ENCODE data around the gene PDE12.
"Not testable (repeated sequence)": the region's sequence is repeated elsewhere in the genome, so short reads cannot be mapped to it uniquely, and the experiment has no call there.

PDE12 gene

DNA sequence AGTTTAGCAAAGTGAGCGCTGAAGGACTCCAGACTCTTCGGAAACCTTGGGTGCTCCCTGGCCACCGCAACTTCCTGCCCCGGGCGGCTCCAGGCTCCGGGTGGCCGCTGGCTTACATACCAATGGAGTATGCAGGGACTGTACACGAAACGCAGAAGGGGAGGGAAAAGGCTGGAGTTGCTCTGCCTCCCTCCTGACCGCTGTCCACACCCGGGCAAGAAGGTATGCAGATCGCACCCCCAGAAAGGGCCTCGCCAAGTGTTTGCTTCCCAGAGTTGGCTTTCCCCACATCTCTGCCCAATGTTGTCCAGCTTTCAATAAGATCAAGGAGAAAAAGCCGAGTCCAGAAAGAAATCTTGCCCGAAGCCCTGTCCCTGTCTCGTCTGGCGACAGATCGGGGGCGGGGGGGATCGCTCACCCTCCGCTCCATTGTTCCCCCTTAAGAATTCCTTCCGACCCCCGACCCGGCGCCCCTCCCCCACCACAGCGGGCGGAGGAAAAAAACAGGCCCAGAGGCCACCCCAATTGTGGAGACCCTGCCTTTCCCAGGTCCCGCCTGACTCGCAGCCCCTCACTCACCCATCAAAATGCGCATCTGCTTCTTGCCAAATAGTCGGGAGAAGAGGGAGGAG lies 40.5 kb downstream of the PDE12 start:
- peak; percentile 46 for DNase-seq (ENCODE audit: low spot score)
- in situ Hi-C loops (cut with MboI; ENCODE audit: low sequenced_read_pairs, unreplicated experiment): no loop called here
- TF ChIP-seq, protein P1, sequence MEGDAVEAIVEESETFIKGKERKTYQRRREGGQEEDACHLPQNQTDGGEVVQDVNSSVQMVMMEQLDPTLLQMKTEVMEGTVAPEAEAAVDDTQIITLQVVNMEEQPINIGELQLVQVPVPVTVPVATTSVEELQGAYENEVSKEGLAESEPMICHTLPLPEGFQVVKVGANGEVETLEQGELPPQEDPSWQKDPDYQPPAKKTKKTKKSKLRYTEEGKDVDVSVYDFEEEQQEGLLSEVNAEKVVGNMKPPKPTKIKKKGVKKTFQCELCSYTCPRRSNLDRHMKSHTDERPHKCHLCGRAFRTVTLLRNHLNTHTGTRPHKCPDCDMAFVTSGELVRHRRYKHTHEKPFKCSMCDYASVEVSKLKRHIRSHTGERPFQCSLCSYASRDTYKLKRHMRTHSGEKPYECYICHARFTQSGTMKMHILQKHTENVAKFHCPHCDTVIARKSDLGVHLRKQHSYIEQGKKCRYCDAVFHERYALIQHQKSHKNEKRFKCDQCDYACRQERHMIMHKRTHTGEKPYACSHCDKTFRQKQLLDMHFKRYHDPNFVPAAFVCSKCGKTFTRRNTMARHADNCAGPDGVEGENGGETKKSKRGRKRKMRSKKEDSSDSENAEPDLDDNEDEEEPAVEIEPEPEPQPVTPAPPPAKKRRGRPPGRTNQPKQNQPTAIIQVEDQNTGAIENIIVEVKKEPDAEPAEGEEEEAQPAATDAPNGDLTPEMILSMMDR (IDR thresholded peaks at IDR 0.05; ENCODE audit: borderline replicate concordance, control extremely low read depth, extremely low read depth, insufficient read depth, missing control alignments): no peak

DNA sequence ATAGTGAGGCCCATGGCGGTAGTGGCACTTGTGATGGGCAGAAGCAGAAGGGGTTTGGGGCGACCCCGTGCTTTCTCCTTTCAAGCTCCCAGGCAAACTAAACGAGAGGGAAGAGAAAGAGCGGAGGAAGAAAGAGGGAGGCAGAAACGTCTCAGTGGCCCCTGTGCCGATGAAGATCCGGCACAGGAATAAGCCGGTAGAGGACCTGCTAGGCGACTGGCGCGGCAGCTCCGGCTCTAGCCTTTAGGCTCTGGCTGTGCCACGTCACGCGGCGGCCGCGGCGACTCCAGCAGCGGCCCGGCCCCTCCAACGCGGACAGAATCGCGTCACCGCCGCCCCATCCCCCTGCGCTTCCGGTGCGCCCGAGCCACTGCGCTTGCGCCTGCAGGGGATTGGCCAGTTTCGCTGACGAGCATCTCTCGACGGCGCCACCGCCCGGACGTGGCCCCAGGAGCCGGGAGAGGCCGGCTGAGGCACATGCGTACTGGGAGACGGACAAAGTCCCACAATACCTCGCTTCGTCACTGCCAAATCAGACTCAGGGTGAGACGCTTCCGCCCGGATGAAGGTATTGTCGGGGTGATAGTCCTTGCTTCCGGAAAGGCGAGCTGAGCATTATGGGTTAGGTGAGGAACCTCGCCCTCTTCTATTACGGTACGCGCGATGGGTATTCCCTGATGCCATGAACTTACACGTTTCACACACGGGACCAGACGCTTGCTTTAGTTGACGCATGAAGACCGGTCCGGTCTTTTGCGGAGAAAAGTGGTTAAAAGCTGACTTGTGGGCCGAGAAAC lies 41.3 kb downstream of the PDE12 start, which contains the start of gene ARF4:
ARF4 (minus strand) TSS at position 218 of the 797 bp plus-strand sequence; CDS start at position 14, 204 bp downstream.
- TF ChIP-seq, protein P1 (IDR thresholded peaks at IDR 0.05; ENCODE audit: borderline replicate concordance, control extremely low read depth, extremely low read depth, insufficient read depth, missing control alignments): peak; percentile 47
- peak; percentile 98 for DNase-seq (ENCODE audit: low spot score)
- in situ Hi-C loops (cut with MboI; ENCODE audit: low sequenced_read_pairs, unreplicated experiment): no loop called here

DNA sequence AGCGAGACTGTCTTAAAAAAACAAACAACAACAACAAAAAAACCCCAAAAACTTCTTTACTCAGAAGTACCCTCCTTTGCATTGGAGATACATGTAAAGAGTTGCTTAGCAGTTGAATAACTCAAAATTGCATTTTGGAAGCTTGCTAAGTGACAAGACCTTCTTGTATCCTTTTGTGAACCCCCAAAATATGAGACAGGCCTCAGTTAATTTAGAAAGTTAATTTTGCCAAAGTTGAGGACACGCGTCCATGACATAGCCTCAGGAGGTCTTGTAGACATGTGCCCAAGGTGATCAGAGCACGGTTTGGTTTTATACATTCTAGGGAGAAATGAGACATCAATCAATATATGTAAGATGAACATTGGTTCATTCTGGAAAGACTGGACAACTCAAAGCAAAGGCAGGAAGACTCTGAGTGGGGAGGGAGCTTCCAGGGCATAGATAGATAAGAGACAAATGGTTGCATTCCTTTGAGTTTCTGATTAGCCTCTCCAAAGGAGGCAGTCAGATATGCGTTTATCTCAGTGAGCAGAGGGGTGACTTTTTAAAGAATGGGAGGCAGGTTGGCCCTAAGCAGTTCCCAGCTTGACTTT lies 42.8 kb downstream of the PDE12 start:
- DNase-seq (ENCODE audit: low spot score): no peak
- TF ChIP-seq, protein P1 (IDR thresholded peaks at IDR 0.05; ENCODE audit: borderline replicate concordance, control extremely low read depth, extremely low read depth, insufficient read depth, missing control alignments): no peak
- in situ Hi-C loops (cut with MboI; ENCODE audit: low sequenced_read_pairs, unreplicated experiment): no loop called here

DNA sequence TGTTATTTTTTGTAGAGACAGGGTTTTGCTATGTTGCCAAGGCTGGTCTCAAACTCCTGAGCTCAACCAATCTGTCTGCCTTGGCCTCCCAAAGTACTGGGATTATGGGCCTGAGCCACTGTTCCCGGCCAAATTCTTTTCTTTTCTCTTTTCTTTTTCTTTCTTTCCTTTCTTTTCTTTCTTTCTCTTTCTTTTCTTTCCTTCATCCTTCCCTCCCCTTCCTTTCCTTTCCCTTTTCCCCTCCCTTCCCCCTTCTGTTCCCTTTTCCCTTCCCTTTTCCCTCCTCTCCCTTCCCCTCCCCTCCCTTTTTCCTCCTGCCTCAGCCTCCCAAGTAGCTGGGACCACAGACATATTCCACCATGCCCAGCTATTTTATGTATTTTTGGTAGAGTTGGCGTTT lies 44.1 kb downstream of the PDE12 start:
- DNase-seq (ENCODE audit: low spot score): no peak
- in situ Hi-C loops (cut with MboI; ENCODE audit: low sequenced_read_pairs, unreplicated experiment): no loop called here
- TF ChIP-seq, protein P1 (IDR thresholded peaks at IDR 0.05; ENCODE audit: borderline replicate concordance, control extremely low read depth, extremely low read depth, insufficient read depth, missing control alignments): no peak

DNA sequence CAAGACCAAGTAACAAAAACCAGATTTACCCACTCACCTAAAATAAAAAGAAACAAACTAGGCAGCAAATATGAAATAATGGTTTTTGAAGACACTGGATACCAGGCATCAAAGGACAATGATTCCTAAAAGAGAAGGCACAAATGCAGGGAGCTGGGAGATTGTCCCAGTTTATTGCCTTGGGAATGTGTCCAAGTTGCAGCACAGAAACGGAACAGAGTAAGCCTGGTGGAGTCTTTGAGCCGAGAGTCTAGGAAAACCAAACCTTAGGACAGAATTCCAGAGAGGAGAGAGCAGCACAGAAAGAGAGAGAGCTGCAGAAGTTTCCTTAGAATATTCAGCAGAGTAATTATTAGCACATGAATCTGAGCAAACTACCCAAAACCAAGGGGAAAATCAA lies 48.9 kb downstream of the PDE12 start:
- no peak for DNase-seq (ENCODE audit: low spot score)
- TF ChIP-seq, protein P1 (IDR thresholded peaks at IDR 0.05; ENCODE audit: borderline replicate concordance, control extremely low read depth, extremely low read depth, insufficient read depth, missing control alignments): no peak
- in situ Hi-C loops (cut with MboI; ENCODE audit: low sequenced_read_pairs, unreplicated experiment): no loop called here

DNA sequence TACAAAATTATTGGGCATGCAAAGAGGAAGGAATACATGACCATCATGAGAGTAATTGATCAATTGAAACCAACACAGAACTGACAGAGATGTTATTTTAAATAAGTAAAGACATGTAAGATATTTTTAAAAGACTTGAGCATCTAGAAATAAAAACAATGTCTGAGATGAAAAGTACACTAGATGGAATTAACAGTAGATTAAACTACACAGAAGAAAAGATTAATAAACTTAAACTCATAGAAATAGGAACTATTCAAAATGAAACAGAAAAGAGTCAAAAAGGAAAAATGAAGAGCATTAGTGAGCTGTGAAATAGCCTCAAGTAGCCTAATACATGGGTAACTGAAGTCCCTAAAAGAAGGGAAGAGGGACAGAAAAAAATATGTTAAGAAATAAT lies 49.6 kb downstream of the PDE12 start:
- in situ Hi-C loops (cut with MboI; ENCODE audit: low sequenced_read_pairs, unreplicated experiment): no loop called here
- TF ChIP-seq, protein P1 (IDR thresholded peaks at IDR 0.05; ENCODE audit: borderline replicate concordance, control extremely low read depth, extremely low read depth, insufficient read depth, missing control alignments): no peak
- DNase-seq (ENCODE audit: low spot score): no peak

DNA sequence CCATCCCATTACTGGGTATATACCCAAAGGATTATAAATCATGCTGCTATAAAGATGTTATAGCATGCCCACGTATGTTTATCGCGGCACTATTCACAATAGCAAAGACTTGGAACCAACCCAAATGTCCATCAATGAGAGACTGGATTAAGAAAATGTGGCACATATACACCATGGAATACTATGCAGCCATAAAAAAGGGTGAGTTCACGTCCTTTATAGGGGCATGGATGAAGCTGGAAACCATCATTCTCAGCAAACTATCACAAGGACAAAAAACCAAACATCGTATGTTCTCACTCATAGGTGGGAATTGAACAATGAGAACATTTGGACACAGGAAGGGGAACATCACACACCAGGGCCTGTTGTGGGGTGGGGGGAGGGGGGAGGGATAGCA lies 55.8 kb downstream of the PDE12 start:
- in situ Hi-C loops (cut with MboI; ENCODE audit: low sequenced_read_pairs, unreplicated experiment); DNase-seq (ENCODE audit: low spot score): not testable (repeated sequence)

Measured in GM13976 (cell line).